HG02623 (cell line): ENCODE measurements around the gene LCA5.
"Not testable (repeated sequence)": the region's sequence is repeated elsewhere in the genome, so short reads cannot be mapped to it uniquely, and the experiment has no call there.

Source experiments
- ATAC-seq: cut with Tn5 transposase; IDR thresholded peaks from one replicate; pipeline ENCODE4 v1.9.1; 2021; ENCODE audit warnings: moderate library complexity; ENCODE audit not compliant: unreplicated experiment

LCA5 gene

DNA sequence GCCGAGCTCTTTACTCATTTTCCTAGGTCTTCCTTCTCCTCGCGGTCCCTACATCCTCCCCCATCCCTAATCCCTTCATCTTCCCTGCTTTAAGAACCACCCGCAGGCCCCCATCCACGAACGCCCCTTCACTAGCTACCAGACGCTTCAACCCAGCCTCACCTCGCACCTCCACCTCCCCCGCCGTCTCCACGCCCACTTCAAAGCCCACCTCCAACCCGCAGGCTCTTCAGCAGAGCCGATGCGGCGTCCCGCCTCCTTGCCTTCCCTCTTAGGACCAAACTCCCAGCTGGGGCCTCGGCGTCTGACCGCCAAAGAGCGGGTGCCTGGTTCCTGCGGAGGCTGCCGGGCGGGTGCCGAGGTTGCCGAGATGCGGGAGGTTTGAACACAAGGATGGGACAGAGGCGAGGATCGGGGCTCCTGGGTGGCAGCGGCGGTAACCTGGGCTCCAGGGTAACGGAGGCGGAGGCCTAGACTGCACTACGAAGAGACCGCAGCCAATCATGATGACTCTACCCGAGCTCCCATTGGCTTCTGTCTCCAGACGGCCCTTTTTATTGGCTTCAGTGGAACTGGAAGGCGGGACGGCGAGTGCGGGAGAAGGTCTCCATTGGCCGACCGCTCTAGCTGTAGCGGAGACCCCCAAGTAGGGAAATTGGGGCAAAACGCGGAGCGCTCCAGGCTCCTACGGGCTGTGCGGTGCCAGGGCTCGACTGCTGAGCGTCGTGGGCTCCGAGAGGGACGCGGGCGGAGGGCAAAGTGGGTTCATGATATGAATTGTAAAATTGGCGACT is at the start of gene LCA5:
LCA5 (minus strand) TSS at position 477 of the 794 bp plus-strand sequence. CDS start 18,536 bp downstream, outside the sequence.
- peak; percentile 100 for ATAC-seq

DNA sequence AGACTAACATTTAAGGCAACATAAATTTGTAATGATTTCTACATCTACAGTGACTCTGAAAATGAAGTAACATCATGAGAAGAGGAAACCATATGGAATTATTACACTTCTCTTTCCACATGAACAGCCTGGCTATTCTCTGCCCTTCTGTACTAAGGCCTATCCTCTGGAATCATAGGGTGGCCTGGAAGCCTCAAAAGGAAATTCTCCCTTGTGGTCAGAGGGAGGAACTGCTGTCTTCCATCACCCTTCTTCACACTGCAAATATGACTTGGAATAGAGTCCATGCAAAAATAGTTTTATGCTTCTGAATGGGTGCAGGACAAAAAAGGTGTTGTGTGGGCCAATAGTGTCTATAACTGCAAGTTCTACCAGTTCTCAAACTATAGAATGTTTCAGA is 49.3 kb upstream of the LCA5 start:
- no peak for ATAC-seq

- ATAC-seq = no peak
Measured at GRCh38 chr6:79584332-79584731, 47.1 kb upstream of the LCA5 start.

GRCh38 chr6:79577926-79578325 is 40.7 kb upstream of the LCA5 start:
- ATAC-seq = not testable (repeated sequence)

DNA sequence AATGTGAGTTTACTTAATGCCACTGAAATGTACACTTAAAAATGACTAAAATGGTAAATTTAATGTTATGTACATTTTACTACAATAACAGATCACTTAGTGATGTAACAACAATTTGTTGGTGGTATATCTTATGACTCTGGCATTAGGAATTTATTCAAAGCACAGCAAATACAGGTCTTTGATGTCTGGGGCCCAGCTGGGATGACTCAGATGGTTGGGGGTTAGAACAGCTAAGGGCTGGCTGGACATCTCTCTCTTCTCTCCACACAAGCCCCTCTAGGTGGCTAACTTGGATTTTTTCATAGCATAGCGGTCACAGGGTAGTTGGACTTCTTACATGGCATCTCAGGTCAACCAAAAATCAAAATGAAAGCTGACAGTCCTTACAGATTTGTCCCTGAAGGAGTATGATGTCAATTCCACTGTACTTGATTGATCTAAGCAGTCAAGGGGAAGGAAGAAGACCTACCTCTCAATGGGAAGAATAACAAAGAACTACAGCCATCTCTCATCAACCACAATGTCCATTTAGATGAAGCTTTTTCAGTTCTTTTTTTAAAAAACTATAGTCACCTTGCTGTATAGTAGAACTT is 37.5 kb upstream of the LCA5 start:
- ATAC-seq = no peak

GRCh38 chr6:79574174-79574573 is 36.9 kb upstream of the LCA5 start:
- ATAC-seq = no peak

GRCh38 chr6:79571030-79571367 is 33.8 kb upstream of the LCA5 start:
- peak; percentile 29 for ATAC-seq

GRCh38 chr6:79570129-79571029 is 33.1 kb upstream of the LCA5 start:
- peak; percentile 81 for ATAC-seq

GRCh38 chr6:79568996-79569395 is 31.8 kb upstream of the LCA5 start:
- no peak for ATAC-seq

GRCh38 chr6:79564636-79565035 is 27.4 kb upstream of the LCA5 start:
- no peak for ATAC-seq

DNA sequence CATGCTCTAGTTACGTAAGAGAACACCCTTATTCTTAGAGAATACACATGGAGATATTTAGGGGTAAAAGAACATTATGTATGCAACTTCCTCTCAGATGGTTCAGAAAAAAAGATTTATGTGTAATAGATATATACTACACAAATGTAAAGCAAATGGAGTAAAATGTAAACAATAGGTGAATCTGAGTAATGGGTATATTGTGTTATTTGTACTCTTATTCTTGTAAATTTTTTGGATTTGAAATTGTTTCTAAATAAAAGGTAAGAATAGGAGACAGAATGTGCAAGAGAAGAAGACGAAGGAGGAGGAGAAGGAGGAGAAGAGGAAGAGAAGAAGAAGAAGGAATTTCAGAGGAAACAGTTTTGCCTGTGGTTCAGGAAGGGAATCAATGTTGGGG is 22.5 kb upstream of the LCA5 start:
- no peak for ATAC-seq

DNA sequence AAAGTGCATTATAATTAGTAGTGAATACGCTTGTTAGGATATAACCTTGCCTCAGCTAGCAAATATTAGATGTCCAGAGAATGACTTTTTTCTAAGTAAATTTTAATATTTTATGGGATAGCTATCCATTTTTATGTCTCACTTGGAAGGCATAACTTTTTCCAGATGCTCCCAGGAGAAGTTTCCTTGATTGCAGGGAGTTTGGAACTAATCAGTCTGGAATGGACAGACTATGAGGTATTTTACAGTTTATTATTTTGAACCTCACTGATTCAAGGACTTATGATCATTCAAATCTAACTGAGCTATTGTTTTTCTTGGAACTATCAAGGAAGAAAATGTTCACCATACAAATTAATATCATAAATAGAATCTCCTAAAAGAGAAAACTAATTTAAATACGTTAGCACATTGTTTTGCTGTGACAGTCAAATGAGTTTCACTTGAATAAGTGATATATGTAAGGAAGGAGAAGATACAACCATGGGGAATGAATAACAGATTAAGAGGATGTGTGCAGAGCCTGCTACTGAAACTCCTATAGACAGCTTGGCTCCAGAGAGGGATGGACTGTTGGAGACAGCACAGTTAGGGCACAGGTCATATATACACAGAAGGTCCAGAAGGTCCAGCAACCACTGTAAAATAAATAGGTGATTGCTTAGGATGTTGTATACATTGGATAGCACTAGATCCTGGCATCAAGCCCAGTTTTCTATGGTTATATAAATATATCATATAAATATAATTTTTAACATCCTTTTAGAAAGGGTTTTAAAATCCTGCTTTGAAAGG is 20.6 kb upstream of the LCA5 start:
- ATAC-seq = no peak

DNA sequence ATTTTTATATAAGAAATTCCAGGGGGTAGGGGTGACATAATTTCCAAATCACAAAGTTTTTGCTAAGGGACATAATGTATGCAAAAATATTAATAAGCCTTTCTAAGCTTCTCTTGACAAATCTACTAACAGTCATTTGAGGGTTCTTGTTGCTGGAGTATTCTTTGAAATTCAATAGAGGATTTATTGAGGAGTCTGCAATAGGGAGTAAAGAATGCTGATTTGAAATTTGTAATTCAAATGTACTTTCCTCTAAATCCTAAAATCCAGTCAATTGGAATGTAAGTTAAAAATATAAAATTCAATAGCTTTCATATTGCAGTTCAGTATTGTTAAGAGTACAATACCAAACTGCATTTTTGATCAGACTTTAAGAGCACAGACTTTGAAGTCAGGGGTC is 17.1 kb upstream of the LCA5 start:
- ATAC-seq = no peak

GRCh38 chr6:79551401-79551800 is 14.2 kb upstream of the LCA5 start:
- no peak for ATAC-seq

- no peak for ATAC-seq
Measured at GRCh38 chr6:79548304-79548703, 11.1 kb upstream of the LCA5 start.

DNA sequence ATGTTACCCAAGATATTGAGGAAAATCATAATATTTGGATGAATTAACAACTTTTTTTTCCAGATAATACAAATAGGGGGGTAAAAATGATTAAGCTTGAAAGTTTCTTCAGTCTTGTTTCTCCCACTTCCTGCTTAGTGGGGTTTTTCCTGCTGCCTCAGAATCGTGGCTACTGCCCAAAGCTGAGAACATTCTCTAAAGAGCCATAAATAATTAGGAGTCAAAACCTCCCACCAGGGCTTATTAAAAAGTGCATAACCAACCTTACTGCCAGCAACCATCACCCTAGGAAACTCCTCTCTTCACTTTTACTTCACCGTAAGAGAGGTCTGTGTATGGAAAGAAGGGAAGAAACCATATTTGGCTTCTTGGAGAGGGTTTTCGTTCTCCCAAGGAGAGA is 9.0 kb upstream of the LCA5 start:
- no peak for ATAC-seq

GRCh38 chr6:79544939-79545450 is 7.8 kb upstream of the LCA5 start:
- peak; percentile 79 for ATAC-seq

- ATAC-seq = peak; percentile 51
Measured at GRCh38 chr6:79544299-79544927, 7.2 kb upstream of the LCA5 start.

DNA sequence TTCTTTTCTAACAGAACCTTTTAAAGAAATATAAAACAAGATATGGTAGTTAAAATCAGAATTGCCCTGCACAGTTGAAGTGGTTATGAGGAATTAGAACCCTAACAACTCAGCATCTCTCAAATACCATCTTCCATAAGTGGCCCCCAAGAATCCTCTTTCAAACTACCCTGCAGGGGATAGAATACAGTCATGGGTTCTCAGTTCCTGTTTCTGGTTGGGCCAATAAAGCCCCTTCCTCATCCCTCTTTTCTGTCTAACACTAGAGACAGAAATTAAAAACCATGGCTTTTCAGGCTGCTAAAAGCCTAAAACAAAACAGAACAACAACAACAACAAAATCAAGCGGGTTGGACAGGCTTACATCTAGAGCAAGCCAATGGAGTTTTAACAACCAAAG is 6.7 kb upstream of the LCA5 start:
- peak; percentile 25 for ATAC-seq

- ATAC-seq = no peak
Measured at GRCh38 chr6:79543411-79543810, 6.2 kb upstream of the LCA5 start.
